H1 (cell line): Measurements from ENCODE around the gene FANCI. TPM values are rescaled to one million over a fixed set of nuclear protein-coding genes. Genes with fewer than 3 reads are reported as not detected.

ENCODE experiments used
- CTCF ChIA-PET: fragments of 300-600 bp; sonication (Branson Sonifier 250); formaldehyde crosslinking; loops from one replicate; lab custom pipeline; 2021; ENCODE audit not compliant: partially characterized antibody; lab: Charles Lee
- POLR2A ChIA-PET: fragments of 300-600 bp; sonication (Branson Sonifier 250); formaldehyde crosslinking; loops from one replicate; lab custom pipeline; 2021; ENCODE audit warnings: inconsistent platforms; ENCODE audit not compliant: partially characterized antibody; lab: Charles Lee
- DNase-seq, 2 experiments: peaks; one replicate each; pipeline versions ENCODE4 v3.0.0 to v3.0.0-alpha.2; 2010 to 2022; ENCODE audit warnings: low spot score in 2 of 2, low read depth in 1 of 2, mixed read lengths in 1 of 2
- FAIRE-seq: peaks from 2 replicates; lab custom pipeline; 2011; peaks lifted over from hg19 to GRCh38; lab: Jason Lieb, UNC
- H2AFZ ChIP-seq: 2 replicates; pipeline ENCODE4 v1.8.1; 2012; ENCODE audit warnings: low read length, inconsistent platforms
- H2AK5ac ChIP-seq: 2 replicates; pipeline ENCODE4 v1.6.1; 2013; ENCODE audit warnings: low read depth, low read length
- H2BK120ac ChIP-seq: replicated peaks from 2 replicates; pipeline ENCODE3; 2013; ENCODE audit warnings: low read depth, low read length, inconsistent platforms
- H2BK12ac ChIP-seq: 2 replicates; pipeline ENCODE4 v1.6.1; 2013; ENCODE audit warnings: low read depth, low read length
- H2BK15ac ChIP-seq: 2 replicates; pipeline ENCODE4 v1.6.1; 2013; ENCODE audit warnings: low read length
- H2BK20ac ChIP-seq: 2 replicates; pipeline ENCODE4 v1.6.1; 2013; ENCODE audit warnings: low read length
- H2BK5ac ChIP-seq: 2 replicates; pipeline ENCODE4 v1.6.1; 2013; ENCODE audit warnings: low read depth, low read length
- H3K14ac ChIP-seq: 2 replicates; pipeline ENCODE4 v1.6.1; 2013; ENCODE audit warnings: inconsistent platforms; ENCODE audit not compliant: insufficient read length
- H3K18ac ChIP-seq: 2 replicates; pipeline ENCODE4 v1.6.1; 2013; ENCODE audit warnings: low read length; ENCODE audit errors: extremely low read depth
- H3K23ac ChIP-seq: 2 replicates; pipeline ENCODE4 v1.6.1; 2013; ENCODE audit warnings: inconsistent platforms; ENCODE audit not compliant: insufficient read length
- H3K23me2 ChIP-seq: 2 replicates; pipeline ENCODE4 v1.6.1; 2013; ENCODE audit warnings: low read depth, low read length
- H3K27ac ChIP-seq: 2 replicates; pipeline ENCODE4 v1.6.1; 2011; ENCODE audit warnings: low read depth, low read length, inconsistent platforms
- H3K27me3 ChIP-seq, 4 experiments: replicated peaks in 1 of 4; 1 replicate in 1 of 4; 2 replicates in 3 of 4; pipeline versions ENCODE4 v1.6.1 to v1.8.1; 2011 to 2013; ENCODE audit warnings: low read length in 3 of 4, mild to moderate bottlenecking in 3 of 4, inconsistent platforms in 2 of 4, mixed read lengths in 2 of 4, moderate library complexity in 1 of 4; ENCODE audit not compliant: control insufficient read depth in 3 of 4, insufficient read depth in 3 of 4; ENCODE audit errors: extremely low read depth in 1 of 4
- H3K36me3 ChIP-seq, 4 experiments: 2 replicates each; pipeline versions ENCODE4 v1.6.1 to v1.8.1; 2011 to 2013; ENCODE audit warnings: mild to moderate bottlenecking in 4 of 4, low read length in 3 of 4, moderate library complexity in 2 of 4, control low read depth in 1 of 4, inconsistent platforms in 1 of 4; ENCODE audit not compliant: insufficient read depth in 4 of 4, control insufficient read depth in 2 of 4
- H3K4ac ChIP-seq: replicated peaks from 2 replicates; pipeline ENCODE3; 2013; ENCODE audit warnings: low read length, low read depth, mixed read lengths, inconsistent platforms; ENCODE audit not compliant: insufficient read length
- H3K4me1 ChIP-seq, 4 experiments: replicated peaks in 1 of 4; 1 replicate in 1 of 4; 2 replicates in 3 of 4; pipeline versions ENCODE4 v1.6.1 to v1.8.1; 2011 to 2013; ENCODE audit warnings: low read length in 3 of 4, inconsistent platforms in 2 of 4, mixed read lengths in 1 of 4; ENCODE audit not compliant: insufficient read depth in 4 of 4, control insufficient read depth in 3 of 4
- H3K4me2 ChIP-seq, 2 experiments: 2 replicates each; pipeline versions ENCODE4 v1.6.1 to v1.8.1; 2011 to 2013; ENCODE audit warnings: low read depth in 2 of 2, low read length in 2 of 2, control low read depth in 1 of 2, inconsistent platforms in 1 of 2, mild to moderate bottlenecking in 1 of 2; ENCODE audit not compliant: insufficient read depth in 1 of 2
- H3K4me3 ChIP-seq, 4 experiments: fragments of 200-600, 300-600 bp in 1 of 4; sonication (generic), shearing (Covaris generic), sonication (Bioruptor Twin) in 1 of 4; 2 replicates each; pipeline versions ENCODE4 v1.5.1 to v1.8.1; 2011 to 2016; ENCODE audit warnings: low read length in 4 of 4, low read depth in 3 of 4, control low read depth in 2 of 4, inconsistent platforms in 2 of 4, mild to moderate bottlenecking in 2 of 4, mixed read lengths in 1 of 4, moderate library complexity in 1 of 4; ENCODE audit not compliant: insufficient read depth in 2 of 4; ENCODE audit errors: extremely low read depth in 1 of 4
- H3K56ac ChIP-seq: replicated peaks from 2 replicates; pipeline ENCODE3; 2013; ENCODE audit warnings: low read depth, mild to moderate bottlenecking, mixed read lengths, low read length, inconsistent platforms; ENCODE audit not compliant: insufficient read length
- H3K79me1 ChIP-seq: 2 replicates; pipeline ENCODE4 v1.6.1; 2013; ENCODE audit warnings: low read depth, low read length, control low read depth
- H3K79me2 ChIP-seq, 2 experiments: 2 replicates each; pipeline versions ENCODE4 v1.6.1 to v1.8.1; 2012 to 2013; ENCODE audit warnings: low read length in 2 of 2, mild to moderate bottlenecking in 2 of 2, inconsistent platforms in 1 of 2; ENCODE audit not compliant: insufficient read depth in 2 of 2, control insufficient read depth in 1 of 2
- H3K9ac ChIP-seq, 4 experiments: replicated peaks in 1 of 4; 1 replicate in 1 of 4; 2 replicates in 3 of 4; pipeline versions ENCODE4 v1.6.1 to v1.8.1; 2011 to 2013; ENCODE audit warnings: low read depth in 3 of 4, low read length in 3 of 4, control low read depth in 2 of 4, mild to moderate bottlenecking in 2 of 4, moderate library complexity in 2 of 4, inconsistent platforms in 1 of 4; ENCODE audit errors: extremely low read depth in 1 of 4
- H3K9me3 ChIP-seq, 2 experiments: 2 replicates each; pipeline versions ENCODE4 v1.6.1 to v1.8.1; 2012 to 2013; ENCODE audit warnings: mild to moderate bottlenecking in 2 of 2, moderate library complexity in 2 of 2, control low read depth in 1 of 2, inconsistent platforms in 1 of 2, low read depth in 1 of 2, low read length in 1 of 2, mixed read lengths in 1 of 2; ENCODE audit not compliant: insufficient read depth in 2 of 2
- H4K20me1 ChIP-seq, 2 experiments: replicated peaks in 1 of 2; 2 replicates each; pipeline versions ENCODE3 to v1.8.1; 2011 to 2013; ENCODE audit warnings: inconsistent platforms in 2 of 2, low read length in 2 of 2, mild to moderate bottlenecking in 1 of 2; ENCODE audit not compliant: insufficient read depth in 2 of 2, control insufficient read depth in 1 of 2
- H4K5ac ChIP-seq: 2 replicates; pipeline ENCODE4 v1.6.1; 2013; ENCODE audit warnings: low read length, low read depth, mixed read lengths, inconsistent platforms; ENCODE audit not compliant: insufficient read length
- H4K8ac ChIP-seq: 2 replicates; pipeline ENCODE4 v1.8.0; 2013; ENCODE audit warnings: mild to moderate bottlenecking, moderate library complexity, low read length, inconsistent platforms; ENCODE audit not compliant: insufficient read depth; ENCODE audit errors: extremely low read depth
- H4K91ac ChIP-seq: replicated peaks from 2 replicates; pipeline ENCODE3; 2013; ENCODE audit warnings: low read length, mixed read lengths, inconsistent platforms; ENCODE audit not compliant: insufficient read length
- BCL11A ChIP-seq, 2 experiments: IDR thresholded peaks; one replicate each; pipeline ENCODE4 v1.6.1; 2011; ENCODE audit warnings: low read depth in 2 of 2, low read length in 2 of 2, mild to moderate bottlenecking in 2 of 2
- CBX8 ChIP-seq: fragments of 300-800, 300-1000 bp; sonication (generic); IDR thresholded peaks from 2 replicates; pipeline ENCODE4 v1.7.1; 2016; ENCODE audit warnings: low read depth, low read length, borderline replicate concordance
- CEBPB ChIP-seq: IDR thresholded peaks from 2 replicates; pipeline ENCODE4 v1.6.1; 2012; ENCODE audit warnings: low read depth, low read length
- CHD2 ChIP-seq: IDR thresholded peaks from 2 replicates; pipeline ENCODE4 v1.6.1; 2012; ENCODE audit warnings: low read length, improper control_type of control experiment
- CTCF ChIP-seq, 3 experiments: IDR thresholded peaks; 1 replicate in 2 of 3; 2 replicates in 1 of 3; pipeline versions ENCODE4 v1.5.1 to v1.6.1; 2011; ENCODE audit warnings: low read length in 3 of 3, mild to moderate bottlenecking in 3 of 3, inconsistent platforms in 2 of 3, low read depth in 1 of 3, moderate library complexity in 1 of 3; ENCODE audit not compliant: insufficient read depth in 1 of 3; ENCODE audit errors: control extremely low read depth in 1 of 3
- FOSL1 ChIP-seq: IDR thresholded peaks from 2 replicates; pipeline ENCODE4 v1.6.1; 2011; ENCODE audit warnings: mild to moderate bottlenecking, low read depth, low read length, moderate library complexity; ENCODE audit not compliant: insufficient read depth
- NANOG ChIP-seq: IDR thresholded peaks from 2 replicates; pipeline ENCODE4 v1.6.1; 2011; ENCODE audit warnings: low read length, low read depth, mild to moderate bottlenecking, inconsistent platforms; ENCODE audit not compliant: insufficient read depth, poor library complexity, severe bottlenecking
- POLR2A ChIP-seq, 2 experiments: IDR thresholded peaks; 1 replicate in 1 of 2; 2 replicates in 1 of 2; pipeline ENCODE4 v1.6.1; 2011; ENCODE audit warnings: low read depth in 2 of 2, low read length in 2 of 2, mild to moderate bottlenecking in 2 of 2; ENCODE audit errors: control extremely low read depth in 1 of 2
- POU5F1 ChIP-seq: IDR thresholded peaks from 2 replicates; pipeline ENCODE4 v1.6.1; 2011; ENCODE audit warnings: low read depth, mild to moderate bottlenecking, low read length, moderate library complexity
- RNF2 ChIP-seq: fragments of 200-900, 300-1000 bp; sonication (generic); IDR thresholded peaks from 2 replicates; pipeline ENCODE4 v1.7.1; 2016; ENCODE audit warnings: borderline replicate concordance, low read depth, mild to moderate bottlenecking, antibody characterized with exemption, low read length; ENCODE audit not compliant: poor library complexity, severe bottlenecking; ENCODE audit errors: missing control alignments
- whole genome bisulfite sequencing, 2 experiments: shearing (Covaris generic) in 1 of 2; methylation state at CpG; one replicate each; pipeline versions ENCODE4 v1.1.6 to v1.1.7; 2013 to 2015; ENCODE audit warnings: low lambda C conversion rate in 2 of 2, mixed read lengths in 2 of 2, inconsistent platforms in 1 of 2, low coverage in 1 of 2, missing lambda C conversion rate in 1 of 2; ENCODE audit not compliant: insufficient replicate concordance in 2 of 2, insufficient coverage in 1 of 2, insufficient read length in 1 of 2; ENCODE audit errors: extremely low coverage in 1 of 2, missing lambda C conversion rate in 1 of 2; 5-methylcytosine and 5-hydroxymethylcytosine counted together
- polyA plus RNA-seq, 7 experiments: library from polyadenylated mRNA; depleted of rRNA in 3 of 7; stranded (reverse) in 5 of 7; unstranded in 2 of 7; fragments of >200 nt in 5 of 7; fragments of 200-250 nt in 2 of 7; gene quantifications; 1 replicate in 5 of 7; 2 replicates in 1 of 7; 4 replicates in 1 of 7; pipeline versions ENCODE4 v1.2.1 to v1.2.3, GENCODE V29; 2011 to 2013; ENCODE audit warnings: missing spikeins in 2 of 7, mixed read lengths in 2 of 7
- total RNA-seq: library from RNA; stranded (reverse); fragmentation: NEBNext Ultra II Directional; extraction: Animal tissue kit (Norgen Biotek cat#: 25700); gene quantifications from 2 replicates; pipeline ENCODE4 v1.2.1, GENCODE V29; 2021

The FANCI gene
- total and polyA plus RNA-seq, 2 of the 8 experiments (the other 6 are each of a cell fraction or from before 2014, with no cell fraction given), result 37.8 to 115 TPM

- H3K79me1 ChIP-seq, result no peaks in the 10 kb centered on the region
- no peak overlapping the region for H2BK5ac ChIP-seq
- no peak overlapping the region for H3K14ac ChIP-seq
- no peak overlapping the region for H3K4me2 ChIP-seq
- no peaks in the 10 kb centered on the region for H3K36me3 ChIP-seq
- 76% methylated on average over 4 of the region's 4 CpGs; no CpG with 5 or more reads in 1 of the 2 experiments for WGBS, 2 experiments
- H2BK120ac ChIP-seq, result no peak overlapping the region
- H3K23ac ChIP-seq, result no peak overlapping the region
- no peak overlapping the region for H2BK20ac ChIP-seq
- H3K4me1 ChIP-seq, result no peaks in the 10 kb centered on the region; a peak in 1 of 7 replicates
- H3K27me3 ChIP-seq, result peaks cover 5 to 23% (median 12%) of the 10 kb centered on the region in 4 experiments
- H3K9me3 ChIP-seq, result no peaks in the 10 kb centered on the region
- no peak overlapping the region for H3K27ac ChIP-seq
- ChIA-PET CTCF (interaction anchor here (0.7 to 18.6 kb wide), 4 partner anchors 20 to 115 kb away, joined by 3 to 412 read pairs (median 4); no protein-coding TSS in a partner anchor), POLR2A (no interaction called here)
- DNase-seq (no peak), FAIRE-seq (no peak)
- H3K23me2 ChIP-seq, result 0 out of 2 replicates have a peak, but pooled peaks cover 2% of the 10 kb centered on the region
- H3K9ac ChIP-seq, result no peak overlapping the region
- H3K4me3 ChIP-seq, result no peak overlapping the region
- H2BK15ac ChIP-seq, result no peak overlapping the region
- no peak overlapping the region for H4K5ac ChIP-seq
- H2AK5ac ChIP-seq, result no peak overlapping the region
- H4K8ac ChIP-seq, result no peak overlapping the region
- H3K79me2 ChIP-seq, result no peaks in the 10 kb centered on the region
- no peak overlapping the region for H3K56ac ChIP-seq
- H4K91ac ChIP-seq, result no peak overlapping the region
- H2AFZ ChIP-seq, result no peak overlapping the region
- H3K4ac ChIP-seq, result no peak overlapping the region
- no peak overlapping the region for H3K18ac ChIP-seq
- peaks cover 0 to 3% of the 10 kb centered on the region in 2 experiments for H4K20me1 ChIP-seq
- no peak overlapping the region for H2BK12ac ChIP-seq
- TF ChIP-seq NANOG (no peak), RNF2 (no peak), POLR2A (IDR thresholded peaks at IDR 0.05; ENCODE audit: control extremely low read depth in 1 of 2, low read depth in 2 of 2, low read length in 2 of 2) (no peak), CEBPB (no peak), FOSL1 (no peak), BCL11A (IDR thresholded peaks at IDR 0.05; ENCODE audit: low read depth in 2 of 2, low read length in 2 of 2) (no peak), CBX8 (no peak), CHD2 (no peak), POU5F1 (no peak), CTCF (IDR thresholded peaks at IDR 0.05; ENCODE audit: control extremely low read depth in 1 of 3, insufficient read depth in 1 of 3, low read depth in 1 of 3, low read length in 3 of 3) (no peak)
Measured at GRCh38 chr15:89352476-89352875, 108.7 kb downstream of the FANCI start.
